ENCODE results near the gene TANK.
A peak's percentile ranks its signal among the peaks of the same experiment; 100 is the strongest.
"Not testable (repeated sequence)": the region's sequence is repeated elsewhere in the genome, so short reads cannot be mapped to it uniquely, and the experiment has no call there.

TANK gene

GRCh38 chr2:161257123-161257952 lies 97.1 kb downstream of the TANK start:
- H3K4me3 ChIP-seq (ENCODE audit: control insufficient read depth, low read depth, low read length) = no peak overlapping the region

GRCh38 chr2:161265874-161266273 lies 105.6 kb downstream of the TANK start:
- TF ChIP-seq CTCF (conservative IDR thresholded peaks at IDR 0.05; ENCODE audit: control insufficient read depth, insufficient read depth, low read depth, low read length) = no peak

More at GRCh38 chr2:161257123-161257952, 97.1 kb downstream of the TANK start:
- DNase-seq (ENCODE audit: low read depth) = no peak
- TF ChIP-seq CTCF (conservative IDR thresholded peaks at IDR 0.05; ENCODE audit: control insufficient read depth, insufficient read depth, low read depth, low read length) = no peak

GRCh38 chr2:161269111-161269510 lies 108.9 kb downstream of the TANK start:
- DNase-seq (ENCODE audit: low read depth) = no peak
- TF ChIP-seq CTCF (conservative IDR thresholded peaks at IDR 0.05; ENCODE audit: control insufficient read depth, insufficient read depth, low read depth, low read length) = no peak
- H3K4me3 ChIP-seq (ENCODE audit: control insufficient read depth, low read depth, low read length) = no peak overlapping the region

More at GRCh38 chr2:161265874-161266273, 105.6 kb downstream of the TANK start:
- no peak overlapping the region for H3K4me3 ChIP-seq (ENCODE audit: control insufficient read depth, low read depth, low read length)
- no peak for DNase-seq (ENCODE audit: low read depth)

- DNase-seq (ENCODE audit: low read depth) = peak; percentile 75
- TF ChIP-seq CTCF (conservative IDR thresholded peaks at IDR 0.05; ENCODE audit: control insufficient read depth, insufficient read depth, low read depth, low read length) = peak; percentile 75
- H3K4me3 ChIP-seq (ENCODE audit: control insufficient read depth, low read depth, low read length) = no peak overlapping the region
Observed at GRCh38 chr2:161273038-161273760, 113.0 kb downstream of the TANK start.

- peak; percentile 13 for DNase-seq (ENCODE audit: low read depth)
Observed at GRCh38 chr2:161278564-161279229, 118.5 kb downstream of the TANK start.

GRCh38 chr2:161279230-161279815 lies 119.1 kb downstream of the TANK start:
- not testable (repeated sequence) for DNase-seq (ENCODE audit: low read depth); H3K4me3 ChIP-seq (ENCODE audit: control insufficient read depth, low read depth, low read length)

More at GRCh38 chr2:161278564-161279229, 118.5 kb downstream of the TANK start:
- H3K4me3 ChIP-seq (ENCODE audit: control insufficient read depth, low read depth, low read length) = not testable (repeated sequence)

- peak; percentile 55 for DNase-seq (ENCODE audit: low read depth)
- H3K4me3 ChIP-seq (ENCODE audit: control insufficient read depth, low read depth, low read length) = not testable (repeated sequence)
- TF ChIP-seq CTCF (conservative IDR thresholded peaks at IDR 0.05; ENCODE audit: control insufficient read depth, insufficient read depth, low read depth, low read length) = peak; percentile 25
Observed at GRCh38 chr2:161280906-161281323, 120.7 kb downstream of the TANK start.

GRCh38 chr2:161281615-161282310 lies 121.5 kb downstream of the TANK start:
- not testable (repeated sequence) for H3K4me3 ChIP-seq (ENCODE audit: control insufficient read depth, low read depth, low read length); DNase-seq (ENCODE audit: low read depth)

- DNase-seq (ENCODE audit: low read depth); H3K4me3 ChIP-seq (ENCODE audit: control insufficient read depth, low read depth, low read length): not testable (repeated sequence)
Observed at GRCh38 chr2:161282311-161282644, 122.0 kb downstream of the TANK start.
